ENCODE measurements around the gene RAD9A.
"Not testable (repeated sequence)": the region's sequence is repeated elsewhere in the genome, so short reads cannot be mapped to it uniquely, and the experiment has no call there.

RAD9A gene

DNA sequence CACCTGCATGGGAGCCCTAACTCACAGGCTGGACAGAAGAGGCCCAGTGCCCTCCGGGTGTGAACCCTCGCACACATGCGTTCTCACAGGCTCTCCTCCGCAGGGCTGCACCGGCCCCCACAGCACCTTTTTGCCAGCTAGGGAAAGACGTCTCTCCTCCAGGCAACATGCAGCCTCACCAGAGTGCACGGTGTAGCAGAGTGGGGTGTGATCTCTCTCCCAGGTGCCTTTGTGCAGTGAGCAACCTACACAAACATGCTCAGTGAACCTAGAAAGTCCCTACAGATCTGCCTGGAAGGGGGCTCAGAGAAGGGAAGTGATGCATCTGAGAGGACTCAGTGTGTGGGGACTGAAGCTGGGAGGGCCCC is 20.0 kb downstream of the RAD9A start:
- no peak for DNase-seq

DNA sequence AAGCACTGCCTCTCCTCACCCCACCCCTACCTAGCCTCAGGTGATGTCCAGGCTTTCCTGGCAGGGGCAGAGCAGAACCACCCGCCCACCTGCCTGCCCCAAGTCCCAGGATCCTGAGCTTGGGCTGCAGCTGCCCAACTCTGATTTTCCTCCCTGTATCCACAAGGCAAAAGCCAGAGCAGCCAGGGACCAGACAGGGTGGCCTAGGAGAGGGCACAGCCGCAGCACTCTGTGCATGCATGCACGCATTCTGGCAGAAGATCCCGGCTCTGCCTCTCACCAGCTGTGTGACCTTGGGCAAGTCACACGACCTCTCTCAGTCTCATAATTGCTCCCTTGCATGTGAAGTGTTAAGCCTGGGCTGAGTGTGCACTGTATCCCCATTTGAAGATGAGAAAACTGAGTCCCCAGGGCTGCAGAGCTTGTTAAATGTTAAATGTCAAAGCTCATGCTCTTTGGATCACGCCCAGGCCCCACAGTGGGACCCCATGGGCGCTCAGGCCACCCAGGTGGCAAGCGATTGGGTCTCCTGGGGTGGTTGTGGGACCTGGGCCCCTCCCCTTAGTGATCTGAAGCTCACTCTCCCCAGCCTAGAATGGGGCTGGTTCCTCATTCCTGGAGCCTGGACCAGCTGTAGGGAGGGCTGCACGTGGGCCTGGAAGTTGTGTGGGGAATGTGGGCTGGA is 20.9 kb downstream of the RAD9A start:
- no peak for DNase-seq

DNA sequence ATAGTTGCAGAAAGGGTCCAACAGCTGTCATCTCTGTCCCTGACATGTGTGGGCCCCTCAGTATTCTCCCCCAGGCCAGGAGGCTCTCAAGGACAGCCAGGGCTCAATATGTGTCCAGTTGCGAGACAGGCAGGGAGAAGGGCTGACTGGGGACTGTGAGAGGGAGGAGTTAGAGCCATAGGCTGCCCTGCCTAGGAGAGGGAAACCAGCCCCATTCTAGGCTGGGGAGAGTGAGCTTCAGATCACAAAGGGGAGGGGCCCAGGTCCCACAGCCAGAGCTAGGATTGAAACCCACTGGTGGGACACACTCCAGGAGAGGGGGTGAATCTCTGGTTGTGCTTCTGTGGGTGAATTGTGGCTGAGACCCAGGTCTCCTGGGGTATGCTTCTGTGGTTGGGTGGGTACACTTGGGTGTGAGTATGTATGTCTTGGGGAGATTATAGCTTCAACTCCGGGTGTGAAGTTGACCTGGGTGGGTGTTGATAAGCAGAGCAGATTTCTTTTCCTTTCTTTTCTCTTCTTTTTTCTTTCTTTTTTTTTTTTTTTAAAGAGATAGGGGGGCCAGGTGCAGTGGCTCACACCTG is 21.6 kb downstream of the RAD9A start:
- DNase-seq = no peak

DNA sequence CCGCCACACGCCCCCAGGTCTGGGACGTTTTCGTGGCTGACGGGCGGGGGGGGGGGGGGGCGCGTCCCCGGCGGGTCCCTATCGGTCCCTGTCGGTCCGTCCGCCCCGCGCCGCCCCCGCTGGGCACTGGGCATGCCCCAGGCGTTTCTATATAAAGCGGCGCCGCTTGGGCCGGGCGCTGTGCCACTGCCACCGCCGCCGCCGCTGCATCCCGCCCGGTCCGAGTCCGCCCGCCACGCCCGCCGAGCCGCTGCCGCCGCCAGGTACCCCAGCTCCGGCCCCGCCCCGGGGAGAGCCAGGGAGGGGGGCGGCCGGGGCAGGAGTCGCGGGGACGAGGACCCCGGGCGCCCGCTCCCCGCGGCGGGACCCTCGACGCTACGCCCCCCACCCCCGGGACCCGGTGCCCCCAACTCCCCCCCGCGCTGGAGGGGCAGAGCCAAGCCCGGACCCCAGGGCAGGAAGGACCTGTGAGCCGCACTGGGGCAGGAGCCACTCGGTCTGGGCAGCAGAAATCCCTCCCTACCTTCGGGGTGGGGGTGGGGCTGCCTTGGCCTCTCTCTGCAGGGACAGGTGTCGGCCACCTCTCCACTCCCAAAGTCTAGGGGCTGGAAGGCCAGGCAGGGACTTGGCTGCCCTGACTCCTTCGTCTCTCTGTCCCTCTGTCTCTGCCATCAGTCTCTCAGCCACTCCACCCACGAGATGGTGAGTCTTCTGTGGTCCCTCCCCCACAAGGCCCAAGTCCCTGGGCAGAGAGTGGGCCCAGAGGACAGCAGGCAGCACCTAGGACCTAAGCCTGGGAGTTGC is 23.9 kb downstream of the RAD9A start, which contains the start of gene CARNS1:
TSS of gene CARNS1 (plus strand) at position 178 of the 804 bp plus-strand sequence. CDS start at position 700, 522 bp downstream.
- DNase-seq = no peak

DNA sequence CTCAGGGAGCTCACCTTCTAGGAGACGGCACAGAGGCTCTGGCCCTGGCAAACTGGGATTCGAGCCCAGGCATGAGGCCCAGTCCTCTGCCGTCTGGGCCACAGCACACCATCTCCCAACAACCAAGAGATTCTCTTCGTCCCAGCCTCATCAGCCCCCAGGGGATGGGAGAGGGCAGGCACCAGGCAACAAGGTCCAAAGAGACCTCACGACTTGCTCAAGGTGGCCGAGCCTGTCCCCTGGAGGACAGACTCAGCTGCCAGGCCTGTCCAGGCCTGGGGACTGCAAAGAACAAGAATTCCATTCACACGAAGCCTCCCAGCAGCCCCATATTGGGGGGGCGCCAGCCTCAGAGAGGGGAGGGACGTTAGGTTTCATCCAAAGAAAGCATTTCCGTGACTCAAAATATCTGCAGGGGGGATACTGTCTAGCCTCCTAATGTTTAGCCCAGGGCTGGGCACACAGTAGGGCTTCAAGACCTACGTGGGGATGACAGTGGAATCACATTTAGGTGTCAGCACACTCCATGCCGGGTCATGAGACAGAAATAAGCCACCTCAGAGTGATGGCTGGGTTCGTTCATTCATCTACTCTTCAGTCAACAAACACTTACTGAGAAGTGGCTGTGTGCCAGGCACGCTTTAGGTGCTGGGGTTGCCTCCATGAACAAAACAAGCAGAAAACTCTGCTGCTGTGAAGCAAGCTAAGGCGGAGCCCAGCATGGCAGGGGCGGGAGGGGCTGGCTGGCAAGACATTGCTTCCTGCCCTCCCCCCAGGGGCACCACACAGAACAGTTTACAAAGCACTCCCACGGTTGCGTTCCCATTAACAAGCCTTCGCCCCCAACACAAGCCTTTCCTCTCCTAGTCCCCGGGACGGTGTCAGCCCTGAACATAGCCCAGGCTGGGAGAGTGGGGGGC is 24.9 kb downstream of the RAD9A start:
- DNase-seq = peak; percentile 87

DNA sequence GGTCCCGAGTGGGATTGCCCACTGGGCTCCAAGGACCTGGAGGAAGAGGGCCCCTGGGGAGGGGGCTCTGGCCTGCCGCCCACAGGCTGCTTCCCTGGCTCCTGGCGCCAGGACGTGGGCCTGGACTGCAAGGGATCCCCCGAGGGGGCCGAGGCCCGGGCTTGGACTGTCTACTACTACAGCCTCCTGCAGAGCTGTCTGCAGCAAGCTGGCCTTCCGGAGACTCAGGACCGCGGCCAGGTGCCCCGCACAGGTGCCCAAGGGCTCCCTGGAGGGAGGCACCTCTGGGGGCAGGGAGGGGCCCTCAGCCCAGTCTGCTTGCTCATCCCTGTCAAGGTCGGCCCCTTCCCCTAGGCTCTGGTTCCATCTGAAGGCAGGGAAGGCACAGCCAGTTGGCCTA is 25.6 kb downstream of the RAD9A start:
- no peak for DNase-seq

DNA sequence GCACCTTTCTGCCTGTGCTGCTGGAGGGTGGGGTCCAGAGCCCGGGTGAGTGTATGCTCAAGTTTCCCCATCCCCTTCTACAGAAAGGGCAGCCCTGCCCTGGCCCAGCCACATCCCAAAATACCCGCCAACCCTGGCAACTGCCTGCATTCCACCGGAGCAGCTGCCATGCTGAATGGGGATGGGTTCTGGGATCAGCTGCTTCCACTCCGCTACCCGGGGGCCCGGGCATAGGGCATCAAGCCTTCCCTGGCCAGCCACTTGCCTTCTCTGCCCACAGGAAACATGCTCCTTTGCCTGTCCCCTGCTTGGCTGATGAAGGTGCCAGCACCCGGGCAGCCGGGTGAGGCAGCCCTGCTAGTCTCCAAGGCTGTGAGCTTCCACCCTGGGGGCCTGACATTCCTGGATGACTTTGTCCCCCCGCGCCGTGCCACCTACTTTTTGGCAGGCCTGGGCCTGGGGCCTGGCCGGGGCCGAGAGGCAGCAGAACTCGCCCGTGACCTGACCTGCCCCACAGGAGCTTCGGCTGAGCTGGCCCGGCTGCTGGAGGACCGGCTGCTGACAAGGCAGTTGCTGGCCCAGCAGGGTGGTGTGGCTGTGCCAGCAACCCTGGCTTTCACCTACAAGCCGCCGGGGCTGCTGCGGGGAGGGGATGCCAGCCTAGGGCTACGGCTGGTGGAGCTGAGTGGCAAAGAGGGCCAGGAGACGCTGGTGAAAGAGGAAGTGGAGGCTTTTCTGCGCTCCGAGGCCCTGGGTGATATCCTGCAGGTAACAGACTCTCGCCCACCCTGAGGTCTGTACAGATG is 26.9 kb downstream of the RAD9A start:
- peak; percentile 57 for DNase-seq

DNA sequence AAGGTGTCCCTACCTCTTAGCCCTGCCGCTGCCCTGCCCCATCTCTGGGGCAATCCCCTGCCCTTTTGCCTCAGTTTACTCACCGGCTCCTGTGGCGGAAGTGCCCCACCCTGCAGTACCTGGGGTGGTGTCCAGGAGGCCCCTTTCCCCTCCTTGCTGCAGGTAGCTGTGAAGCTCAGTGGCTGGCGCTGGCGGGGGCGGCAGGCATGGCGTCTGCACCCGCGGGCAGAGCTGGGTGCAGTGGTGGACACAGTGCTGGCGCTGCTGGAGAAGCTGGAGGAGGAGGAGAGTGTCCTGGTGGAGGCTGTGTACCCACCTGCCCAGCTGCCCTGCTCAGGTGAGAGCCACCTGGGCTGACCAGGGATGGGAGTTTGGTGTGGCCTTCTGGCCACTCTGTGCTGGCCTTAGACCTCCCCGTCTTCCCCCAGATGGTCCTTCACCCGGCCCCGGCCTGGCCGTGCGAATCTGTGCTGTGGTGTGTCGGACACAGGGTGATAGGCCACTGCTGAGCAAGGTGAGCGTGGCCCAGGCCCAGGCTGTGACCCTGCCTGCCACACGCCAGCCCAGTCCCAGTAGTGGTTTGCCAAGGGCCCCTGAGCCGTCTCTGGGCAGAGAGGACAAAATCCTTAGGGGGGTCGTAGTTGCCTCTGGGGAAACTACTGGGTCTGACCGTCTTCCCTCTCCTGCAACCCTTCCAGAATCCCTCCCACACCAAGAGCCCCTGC is 27.7 kb downstream of the RAD9A start:
- DNase-seq = no peak

DNA sequence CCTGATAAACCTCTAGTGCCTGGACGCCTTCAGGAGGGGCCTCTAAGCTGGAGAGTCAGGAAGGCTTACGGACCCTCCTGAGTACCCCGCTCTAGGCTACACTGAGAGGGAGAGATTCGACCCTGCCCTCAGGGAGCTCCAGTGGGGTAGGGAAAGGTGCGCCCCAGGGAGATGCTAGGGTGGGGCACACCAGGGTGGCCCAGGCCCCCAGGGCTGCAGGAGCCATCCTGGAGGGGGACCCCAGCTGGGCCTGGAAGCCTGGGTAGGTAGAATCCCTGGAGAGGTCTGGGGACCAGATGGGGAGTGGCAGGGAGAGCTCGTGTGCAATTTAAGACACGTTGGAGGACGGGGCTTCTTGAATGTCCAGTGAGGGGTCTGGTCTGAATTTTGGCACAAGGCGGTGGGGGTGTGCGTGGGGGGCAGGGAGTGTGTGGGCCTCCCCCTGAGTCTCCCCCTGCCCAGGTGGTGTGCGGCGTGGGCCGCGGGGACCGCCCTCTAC is 28.4 kb downstream of the RAD9A start:
- no peak for DNase-seq

DNA sequence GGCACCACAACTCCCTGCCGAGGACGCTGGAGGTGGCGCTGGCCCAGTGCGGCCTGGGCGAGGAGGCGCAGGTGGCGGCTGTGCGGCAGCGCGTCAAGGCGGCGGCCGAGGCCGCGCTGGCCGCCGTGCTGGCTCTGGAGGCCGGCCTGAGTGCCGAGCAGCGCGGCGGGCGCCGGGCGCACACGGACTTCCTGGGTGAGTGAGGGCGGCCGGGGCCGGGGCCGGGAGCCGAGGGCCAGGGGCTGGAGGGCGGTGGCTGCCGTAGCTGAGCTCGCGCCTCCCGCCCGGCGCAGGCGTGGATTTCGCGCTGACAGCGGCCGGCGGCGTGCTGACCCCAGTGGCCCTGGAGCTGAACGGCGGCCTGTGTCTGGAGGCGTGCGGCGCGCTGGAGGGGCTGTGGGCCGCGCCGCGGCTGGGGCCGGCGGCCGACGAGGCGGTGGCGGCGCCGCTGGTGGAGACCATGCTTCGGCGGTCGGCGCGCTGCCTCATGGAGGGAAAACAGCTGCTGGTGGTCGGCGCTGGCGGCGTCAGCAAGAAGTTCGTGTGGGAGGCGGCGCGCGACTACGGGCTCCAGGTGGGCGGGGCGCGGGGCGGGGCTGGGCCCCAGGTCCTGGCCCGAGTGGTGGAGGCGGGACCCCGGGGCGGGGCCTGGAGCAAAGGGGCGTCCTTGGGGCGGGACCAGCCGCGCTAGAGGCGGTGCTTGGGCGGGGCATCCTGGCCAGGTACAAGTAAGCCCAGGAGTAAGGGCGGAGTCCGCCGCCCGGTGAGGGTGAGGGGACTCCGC is 29.1 kb downstream of the RAD9A start:
- peak; percentile 99 for DNase-seq

DNA sequence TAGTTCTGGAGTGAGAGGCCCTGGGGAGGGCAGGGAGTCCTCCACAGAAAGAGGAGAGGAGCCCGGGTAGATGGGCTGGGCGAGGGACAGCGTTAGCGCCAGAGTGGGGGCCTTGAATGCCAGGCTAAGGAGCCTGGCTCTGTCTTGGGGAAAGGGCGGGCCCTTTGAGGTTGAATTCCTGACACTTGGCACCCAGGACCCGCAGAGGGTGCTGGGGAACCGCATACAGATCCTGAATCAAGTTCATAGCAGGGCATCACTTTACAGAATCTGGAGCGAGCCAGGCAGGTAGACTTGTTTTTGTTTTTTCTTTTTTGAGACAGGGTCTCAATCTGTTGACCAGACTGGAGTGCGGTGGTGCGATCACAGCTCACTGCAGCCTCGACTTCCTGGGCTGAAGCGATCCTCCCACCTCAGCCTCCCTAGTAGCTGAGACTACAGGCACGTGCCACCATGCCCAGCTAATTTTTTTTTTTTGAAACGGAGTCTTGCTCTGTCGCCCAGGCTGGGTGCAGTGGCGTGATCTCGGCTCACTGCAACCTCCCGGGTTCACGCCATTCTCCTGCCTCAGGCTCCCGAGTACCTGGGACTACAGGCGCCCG is 29.7 kb downstream of the RAD9A start:
- no peak for DNase-seq

DNA sequence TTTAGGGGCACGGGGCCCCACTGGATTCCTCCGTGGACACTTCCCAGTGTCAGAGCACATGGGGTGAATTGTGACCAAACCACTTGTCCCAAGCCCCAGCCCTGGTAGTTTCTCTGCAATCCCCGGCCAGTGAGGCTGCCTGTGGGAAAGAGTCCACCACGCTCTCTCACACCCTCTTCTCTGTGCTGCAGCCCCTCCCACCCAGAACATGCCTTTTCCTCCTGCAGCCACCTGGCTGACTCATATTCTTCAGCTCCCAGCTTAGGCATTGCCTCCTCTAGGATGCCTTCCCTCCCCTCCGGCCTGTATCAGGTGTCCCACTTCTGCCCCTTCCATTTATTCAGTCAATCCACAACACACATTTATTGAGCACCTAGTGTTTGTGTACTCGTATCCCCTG is 31.1 kb downstream of the RAD9A start:
- no peak for DNase-seq

DNA sequence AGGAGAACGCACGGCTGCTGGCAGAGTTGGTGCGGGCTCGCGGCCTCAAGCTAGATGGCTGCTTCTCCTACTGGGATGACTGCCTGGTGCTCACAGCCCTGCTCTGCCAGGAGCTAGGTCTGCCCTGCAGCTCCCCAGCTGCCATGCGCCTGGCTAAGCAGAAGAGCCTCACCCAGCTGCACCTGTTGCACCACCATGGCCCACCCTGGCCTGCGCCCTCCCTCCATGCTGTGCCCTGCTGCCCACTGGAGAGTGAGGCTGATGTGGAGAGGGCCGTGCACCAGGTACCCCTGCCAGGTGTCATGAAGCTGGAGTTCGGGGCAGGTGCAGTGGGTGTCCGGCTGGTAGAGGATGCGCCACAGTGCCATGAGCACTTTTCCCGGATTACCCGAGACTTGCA is 31.7 kb downstream of the RAD9A start:
- DNase-seq = no peak

DNA sequence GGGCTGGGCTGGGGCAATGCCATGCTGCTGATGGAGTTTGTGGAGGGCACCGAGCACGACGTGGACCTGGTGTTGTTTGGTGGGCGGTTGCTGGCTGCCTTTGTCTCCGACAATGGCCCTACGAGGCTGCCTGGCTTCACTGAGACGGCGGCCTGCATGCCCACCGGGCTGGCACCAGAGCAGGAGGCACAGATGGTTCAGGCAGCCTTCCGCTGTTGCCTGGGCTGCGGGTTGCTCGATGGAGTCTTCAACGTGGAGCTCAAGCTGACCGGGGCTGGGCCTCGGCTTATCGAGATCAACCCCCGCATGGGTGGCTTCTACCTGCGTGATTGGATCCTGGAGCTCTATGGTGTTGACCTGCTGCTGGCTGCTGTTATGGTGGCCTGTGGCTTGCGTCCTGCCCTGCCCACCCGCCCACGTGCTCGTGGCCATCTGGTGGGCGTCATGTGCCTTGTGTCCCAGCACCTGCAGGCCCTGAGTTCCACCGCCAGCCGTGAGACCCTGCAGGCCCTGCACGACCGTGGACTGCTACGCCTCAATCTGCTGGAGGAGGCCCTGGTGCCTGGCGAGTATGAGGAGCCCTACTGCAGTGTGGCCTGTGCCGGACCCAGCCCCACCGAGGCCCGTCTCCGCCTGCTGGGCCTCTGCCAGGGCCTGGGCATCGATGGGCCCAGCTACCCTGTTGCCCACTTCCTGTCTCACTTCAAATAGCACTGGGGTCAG is 32.3 kb downstream of the RAD9A start:
- no peak for DNase-seq

DNA sequence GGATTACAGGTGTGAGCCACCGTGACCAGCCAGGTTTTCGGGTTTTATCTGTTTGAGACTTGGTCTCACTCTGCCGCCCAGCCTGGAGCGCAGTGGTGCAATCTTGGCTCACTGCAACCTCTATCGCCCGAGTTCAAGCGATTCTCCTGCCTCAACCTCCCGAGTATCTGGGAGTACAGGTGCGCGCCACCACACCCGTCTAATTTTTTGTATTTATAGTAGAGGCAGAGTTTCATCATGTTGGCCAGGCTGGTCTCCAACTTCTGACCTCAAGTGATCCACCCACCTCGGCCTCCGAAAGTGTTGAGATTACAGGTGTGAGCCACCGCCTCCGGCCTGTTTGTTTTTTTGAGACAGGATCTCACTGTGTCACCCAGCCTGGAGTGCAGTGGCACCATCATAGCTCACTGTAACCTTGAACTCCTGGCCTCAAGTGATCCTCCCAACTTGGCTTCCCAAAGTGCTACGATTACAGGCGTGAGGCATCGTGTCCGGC is 35.6 kb downstream of the RAD9A start:
- not testable (repeated sequence) for DNase-seq

DNA sequence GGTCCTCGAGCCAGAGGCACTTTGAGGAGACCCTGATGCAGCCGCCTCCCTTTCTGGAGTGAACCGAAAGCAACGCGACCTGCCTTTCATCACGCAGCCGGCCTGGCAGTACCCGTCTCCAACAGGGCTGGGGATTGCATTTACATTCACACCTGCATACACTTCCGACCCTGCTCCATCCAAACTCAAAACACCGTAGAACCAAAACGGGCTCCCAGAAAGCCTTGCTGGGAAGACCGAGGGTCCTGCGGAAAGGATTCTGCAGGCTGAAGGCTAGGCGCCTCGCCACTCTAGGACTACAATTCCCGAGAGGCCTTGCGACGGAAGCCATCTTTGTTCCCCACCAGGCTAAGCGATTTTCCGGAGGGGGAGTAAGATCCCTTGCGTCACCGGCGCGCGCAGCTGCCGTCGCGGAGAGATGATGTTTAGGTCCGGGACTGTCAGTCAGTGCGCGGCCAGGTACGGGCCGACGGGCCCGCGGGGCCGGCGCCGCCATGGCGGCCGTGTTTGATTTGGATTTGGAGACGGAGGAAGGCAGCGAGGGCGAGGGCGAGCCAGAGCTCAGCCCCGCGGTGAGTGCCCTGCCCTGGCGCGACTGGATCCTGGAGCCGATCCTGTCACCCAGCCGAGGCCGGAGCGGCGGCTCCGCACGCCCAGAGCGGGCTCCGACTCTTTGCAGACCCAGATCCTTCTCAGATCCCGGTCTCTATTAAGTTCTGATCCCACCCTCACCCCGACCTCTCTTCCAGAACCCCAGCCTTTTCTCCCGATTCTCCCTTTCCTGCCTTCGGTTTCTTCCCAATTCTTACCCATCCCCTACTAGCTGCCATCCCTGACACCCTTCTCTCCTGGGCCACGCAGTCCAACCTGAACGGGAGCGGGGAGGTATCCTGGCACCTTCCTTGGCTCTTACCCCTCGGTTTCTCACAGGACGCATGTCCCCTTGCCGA is 36.5 kb downstream of the RAD9A start, which contains the start of gene RPS6KB2:
TSS of gene RPS6KB2 (plus strand) at position 443 of the 950 bp plus-strand sequence. CDS start at position 495, 52 bp downstream.
- DNase-seq = peak; percentile 99

DNA sequence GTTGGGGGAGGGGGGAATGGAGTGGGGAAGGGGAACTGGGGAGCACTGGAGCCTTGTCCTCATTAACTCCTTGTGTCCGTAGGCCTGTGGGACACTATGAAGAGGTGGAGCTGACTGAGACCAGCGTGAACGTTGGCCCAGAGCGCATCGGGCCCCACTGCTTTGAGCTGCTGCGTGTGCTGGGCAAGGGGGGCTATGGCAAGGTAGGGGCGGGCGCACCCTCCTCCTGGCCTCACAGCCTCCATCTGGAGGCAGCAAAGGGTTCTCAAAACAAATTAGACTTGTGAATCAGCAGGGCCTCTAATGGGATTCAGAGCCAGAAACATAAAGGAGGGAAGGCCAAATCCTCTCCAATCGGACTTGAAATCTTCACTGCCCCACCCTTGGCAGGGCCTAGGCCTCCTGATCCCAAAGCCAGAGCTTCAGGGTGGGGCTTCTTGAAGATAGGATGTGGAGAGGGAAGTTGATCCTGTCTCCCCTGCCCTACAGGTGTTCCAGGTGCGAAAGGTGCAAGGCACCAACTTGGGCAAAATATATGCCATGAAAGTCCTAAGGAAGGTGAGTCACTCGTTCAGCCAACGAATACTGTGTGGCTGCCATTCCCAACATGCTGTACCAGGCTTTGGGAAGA is 37.4 kb downstream of the RAD9A start:
- DNase-seq = no peak
